OCI-LY7 (cell line): ENCODE data around the gene FGD2. TPM values are rescaled to one million over a fixed set of nuclear protein-coding genes. Genes with fewer than 3 reads are reported as not detected.

Experiments used
- BruUV-seq: library from RNA; stranded (reverse); fragments of 400-500 nt; replicated peaks from 2 replicates; lab custom pipeline; 2021; lab: Mats Ljungman, UMichigan
- CTCF ChIA-PET: fragments of 300-600 bp; sonication (Branson Sonifier 250); formaldehyde crosslinking; loops from one replicate; lab custom pipeline; 2022; ENCODE audit warnings: antibody characterized with exemption; ENCODE audit not compliant: unreplicated experiment; lab: Charles Lee
- POLR2A ChIA-PET: fragments of 300-600 bp; sonication (Branson Sonifier 250); formaldehyde crosslinking; loops from one replicate; lab custom pipeline; 2022; ENCODE audit warnings: antibody characterized with exemption; lab: Charles Lee
- DNase-seq: peaks from one replicate; pipeline ENCODE4 v3.0.0-alpha.2; 2015; ENCODE audit warnings: low spot score
- H2AFZ ChIP-seq: fragments of 200-600 bp; sonication (generic), shearing (Covaris generic); 2 replicates; pipeline ENCODE4 v1.6.1; 2014; ENCODE audit warnings: mild to moderate bottlenecking, antibody characterized with exemption, low read length, moderate library complexity
- H3K27ac ChIP-seq: fragments of 200-600 bp; sonication (generic); 2 replicates; pipeline ENCODE4 v1.5.1; 2014; ENCODE audit warnings: mixed run types, low read depth, mild to moderate bottlenecking, moderate library complexity, low read length, inconsistent platforms; ENCODE audit not compliant: poor library complexity, severe bottlenecking
- H3K36me3 ChIP-seq: fragments of 200-600 bp; sonication (generic); 2 replicates; pipeline ENCODE4 v1.6.1; 2014; ENCODE audit warnings: mild to moderate bottlenecking, antibody characterized with exemption, low read length, moderate library complexity, mixed read lengths; ENCODE audit not compliant: insufficient read depth
- H3K4me1 ChIP-seq: fragments of 200-600 bp; sonication (generic); 2 replicates; pipeline ENCODE4 v1.5.1; 2014; ENCODE audit warnings: mild to moderate bottlenecking, low read length; ENCODE audit not compliant: insufficient read depth, poor library complexity, severe bottlenecking
- H3K4me2 ChIP-seq: fragments of 200-600 bp; sonication (generic); 2 replicates; pipeline ENCODE4 v1.6.1; 2014; ENCODE audit warnings: mild to moderate bottlenecking, low read length
- H3K4me3 ChIP-seq: fragments of 200-600 bp; sonication (generic); 2 replicates; pipeline ENCODE4 v1.5.1; 2014; ENCODE audit warnings: mild to moderate bottlenecking, low read depth, low read length; ENCODE audit not compliant: poor library complexity, severe bottlenecking
- H3K79me2 ChIP-seq: fragments of 200-600 bp; sonication (generic); 2 replicates; pipeline ENCODE4 v1.6.1; 2016; ENCODE audit warnings: low read depth, mild to moderate bottlenecking, low read length, moderate library complexity, mixed read lengths; ENCODE audit not compliant: insufficient read depth
- H3K9me2 ChIP-seq: fragments of 200-600 bp; sonication (generic); 2 replicates; pipeline ENCODE4 v1.6.1; 2016; ENCODE audit warnings: mild to moderate bottlenecking, low read length, mixed read lengths; ENCODE audit not compliant: insufficient read depth
- H3K9me3 ChIP-seq: fragments of 200-600 bp; sonication (generic); 2 replicates; pipeline ENCODE4 v1.6.1; 2014; ENCODE audit warnings: mild to moderate bottlenecking, mixed run types, low read length, mixed read lengths
- H4K20me1 ChIP-seq: fragments of 200-600 bp; sonication (generic); 2 replicates; pipeline ENCODE4 v1.6.1; 2014; ENCODE audit warnings: mild to moderate bottlenecking, antibody characterized with exemption, low read length, moderate library complexity, mixed read lengths; ENCODE audit not compliant: insufficient read depth
- CTCF ChIP-seq: fragments of 200-600 bp; sonication (generic); conservative IDR thresholded peaks from 2 replicates; pipeline ENCODE4 v1.5.1; 2014; ENCODE audit warnings: mild to moderate bottlenecking, antibody characterized with exemption, low read length, moderate library complexity, mixed read lengths
- EZH2phosphoT487 ChIP-seq: fragments of 200-600 bp; sonication (generic); IDR thresholded peaks from 2 replicates; pipeline ENCODE4 v1.6.1; 2018; ENCODE audit warnings: low read depth, borderline replicate concordance, mild to moderate bottlenecking, mixed run types, antibody characterized with exemption, low read length, moderate library complexity, mixed read lengths
- intact Hi-C: fragments of 100-400 bp; cut with micrococcal nuclease; formaldehyde crosslinking; loops from one replicate; pipeline ENCODE4 v1.10.0; 2022; ENCODE audit not compliant: unreplicated experiment
- total RNA-seq, 2 experiments: library from RNA; depleted of rRNA in 1 of 2; stranded (reverse); fragments of >200 nt in 1 of 2; shearing (Covaris generic) in 1 of 2; gene quantifications; 2 replicates each; pipeline ENCODE4 v1.2.3, GENCODE V29; 2014 to 2022

Gene FGD2
- total RNA-seq, 2 experiments from 2014 or later, result 27.8 to 48.6 TPM

GRCh38 chr6:36978421-36979346 lies 26.8 kb upstream of the FGD2 start:
- Histone ChIP-seq H3K4me3 (no peak overlapping the region), H3K27ac (no peak overlapping the region), H2AFZ (no peak overlapping the region), H3K4me1 (peaks cover 8% of the 10 kb centered on the region), H3K9me3 (no peaks in the 10 kb centered on the region), H3K79me2 (peaks cover 19% of the 10 kb centered on the region), H3K9me2 (no peaks in the 10 kb centered on the region), H3K4me2 (no peak overlapping the region), H4K20me1 (0 out of 2 replicates have a peak, but pooled peaks cover 4% of the 10 kb centered on the region), H3K36me3 (peaks cover 60% of the 10 kb centered on the region)
- no peak for DNase-seq
- CTCF ChIA-PET, result interaction anchor here (1.8 to 3.1 kb wide), 2 partner anchors 39 kb away, joined by 11 to 31 read pairs; no protein-coding TSS in a partner anchor
- TF ChIP-seq CTCF (peak; percentile 50), EZH2phosphoT487 (no peak)
- intact Hi-C loops, result no loop called here
- BruUV-seq, result no TSS peak
- POLR2A ChIA-PET, result interaction anchor here (1.1 kb wide), 1 partner anchor 105 kb away, joined by 3 read pairs; no protein-coding TSS in a partner anchor

- TF ChIP-seq CTCF, result peak; percentile 35; the same call in 1 of the 2 replicates
- no peak for TF ChIP-seq EZH2phosphoT487
- CTCF ChIA-PET, result interaction anchor here (3.1 kb wide), 1 partner anchor 38 kb away, joined by 11 read pairs; no protein-coding TSS in a partner anchor
- Histone ChIP-seq H3K4me2 (no peak overlapping the region), H4K20me1 (peaks cover 8% of the 10 kb centered on the region), H3K9me2 (no peaks in the 10 kb centered on the region), H3K4me3 (no peak overlapping the region), H3K27ac (no peak overlapping the region), H3K4me1 (peaks cover 14% of the 10 kb centered on the region), H3K36me3 (peaks cover 54% of the 10 kb centered on the region), H3K79me2 (peaks cover 26% of the 10 kb centered on the region), H2AFZ (no peak overlapping the region), H3K9me3 (no peaks in the 10 kb centered on the region)
- no TSS peak for BruUV-seq
- DNase-seq, result no peak
- intact Hi-C loops, result no loop called here
- POLR2A ChIA-PET, result no interaction called here
Measured at GRCh38 chr6:36979347-36979742, 26.1 kb upstream of the FGD2 start.
